Measurements from ENCODE around the gene PDE4D.

DNA sequence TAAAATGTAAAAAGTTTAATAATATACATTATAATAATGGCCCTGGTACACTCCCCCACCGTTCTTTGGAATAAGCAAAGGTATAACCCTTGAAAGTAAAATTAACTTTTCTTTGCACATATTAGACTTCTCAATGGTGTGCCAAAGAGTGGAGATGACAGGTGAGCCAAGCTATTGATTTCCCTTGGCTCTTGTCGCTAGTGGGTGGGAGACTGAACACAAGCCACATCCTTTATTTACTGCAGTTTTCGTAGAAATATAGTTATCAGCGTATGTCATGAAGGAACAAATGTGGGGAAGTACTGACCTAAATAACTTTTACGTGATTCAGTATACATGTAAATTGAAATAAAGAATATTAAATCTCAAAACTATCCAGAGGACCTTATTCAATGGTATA lies 761.4 kb downstream of the PDE4D start:
- TF ChIP-seq ZNF274 (IDR thresholded peaks at IDR 0.05; ENCODE audit: low read depth, low read length) (no peak), YY1 (IDR thresholded peaks at IDR 0.05; ENCODE audit: insufficient read depth, insufficient read length) (no peak)

Measured in NT2/D1 (cell line).